Measurements from ENCODE around the gene STK17B.

GRCh38 chr2:196166876-196167275, 4.5 kb downstream of the STK17B start:
- TF ChIP-seq CTCF (IDR thresholded peaks at IDR 0.05; ENCODE audit: insufficient read depth, low read depth, low read length) = no peak
- no peak for TF ChIP-seq EZH2 (IDR thresholded peaks at IDR 0.05; ENCODE audit: insufficient read depth, low read length)
